Adrenal gland (tissue), 12 donors: ENCODE measurements around the gene MGAT4A. TPM values are rescaled to one million over a fixed set of nuclear protein-coding genes. Genes with fewer than 3 reads are reported as not detected.

ENCODE experiments used
- DNase-seq, 7 donors: peaks; one replicate each; pipeline ENCODE4 v3.0.0-alpha.2; 2019 to 2020
- H3K27ac ChIP-seq, 5 donors: fragments of 200-600 bp; sonication (generic) in 4 of 5; 1 replicate in 3 of 5; 2 replicates in 2 of 5; pipeline versions ENCODE4 v1.5.1 to v1.8.0; 2016 to 2020; ENCODE audit warnings: mild to moderate bottlenecking in 1 of 5
- H3K27me3 ChIP-seq: fragments of 200-600 bp; 2 replicates; pipeline ENCODE4 v1.8.0; 2021
- H3K36me3 ChIP-seq, 2 donors: fragments of 200-600 bp; replicated peaks in 1 of 2; 1 replicate in 1 of 2; 2 replicates in 1 of 2; pipeline versions ENCODE4 v1.5.1 to v1.8.0; 2018 to 2022
- H3K4me1 ChIP-seq, 2 donors: fragments of 200-600 bp; replicated peaks in 1 of 2; 1 replicate in 1 of 2; 2 replicates in 1 of 2; pipeline versions ENCODE4 v1.5.1 to v1.8.0; 2018 to 2021
- H3K4me3 ChIP-seq, 4 donors: fragments of 200-600 bp; sonication (generic) in 3 of 4; one replicate each; pipeline ENCODE4 v1.5.1; 2016 to 2018
- H3K9me3 ChIP-seq, 3 donors: fragments of 200-600 bp; sonication (generic) in 1 of 3; replicated peaks in 1 of 3; 1 replicate in 2 of 3; 2 replicates in 1 of 3; pipeline versions ENCODE4 v1.5.1 to v1.8.0; 2016 to 2021
- POLR2A ChIP-seq, 2 donors: fragments of 450-650 bp; IDR thresholded peaks; one replicate each; pipeline ENCODE4 v1.6.1; 2017; ENCODE audit warnings: antibody characterized with exemption in 2 of 2, mild to moderate bottlenecking in 2 of 2, moderate library complexity in 1 of 2
- WGBS, 4 donors: extraction: QIAGEN DNeasy Blood & Tissue Kit in 2 of 4; methylation state at CpG; one replicate each; pipeline versions ENCODE4 v1.1.5 to v1.1.7; 2013 to 2017; 5-methylcytosine and 5-hydroxymethylcytosine counted together
- intact Hi-C, 2 donors: fragments of 100-400 bp; cut with DNase I; formaldehyde crosslinking; loops; one replicate each; pipeline versions ENCODE4 v1.14.1 to v1.15.0; 2022 to 2023
- polyA plus RNA-seq, 3 donors: library from polyadenylated mRNA; stranded (reverse); fragments of 200-250 nt in 2 of 3; fragments of 350-450 nt in 1 of 3; fragmentation: Illumina TruSeq in 1 of 3; extraction: RNeasy Lipid Tissue Mini Kit (QIAGEN cat#74804) in 1 of 3; gene quantifications; one replicate each; pipeline ENCODE4 v1.2.3, GENCODE V29; 2013 to 2014
- total RNA-seq, 9 donors: library from RNA; depleted of rRNA in 4 of 9; stranded (reverse); fragments of >200 nt in 4 of 9; fragments of 120-200 nt in 1 of 9; fragmentation: NEBNext Ultra II Directional in 1 of 9; extraction: Animal tissue kit (Norgen Biotek cat#: 25700) in 1 of 9; gene quantifications; one replicate each; pipeline versions ENCODE4 v1.1.0 to v1.2.4, GENCODE V29; 2013 to 2023
- TF ChIP-seq, protein P1 (sequence below), 6 experiments: fragments of 450-650 bp in 4 of 6; fragments of 200-600 bp in 2 of 6; sonication (generic) in 1 of 6; IDR thresholded peaks; 1 replicate in 5 of 6; 2 replicates in 1 of 6; pipeline versions ENCODE4 v1.5.1 to v1.8.0; 2016 to 2021; ENCODE audit warnings: antibody characterized with exemption in 6 of 6, mild to moderate bottlenecking in 2 of 6, moderate library complexity in 1 of 6
- donor health status: healthy with polysubstance abuse.
- donor health status: Bipolar disorder and iron deficiency.
- donor health status: DM: yes; HTN: yes; CAD: no.
- donor health status: DM: no; HTN: no; CAD: no.
- donor health status: DM: no; HTN: no; CAD: no.
- donor health status: DM: yes; HTN: yes; CAD: no.

The MGAT4A gene
- total and polyA plus RNA-seq, 12 donors: 5.2 to 34.4 (median 18.7) TPM

DNA sequence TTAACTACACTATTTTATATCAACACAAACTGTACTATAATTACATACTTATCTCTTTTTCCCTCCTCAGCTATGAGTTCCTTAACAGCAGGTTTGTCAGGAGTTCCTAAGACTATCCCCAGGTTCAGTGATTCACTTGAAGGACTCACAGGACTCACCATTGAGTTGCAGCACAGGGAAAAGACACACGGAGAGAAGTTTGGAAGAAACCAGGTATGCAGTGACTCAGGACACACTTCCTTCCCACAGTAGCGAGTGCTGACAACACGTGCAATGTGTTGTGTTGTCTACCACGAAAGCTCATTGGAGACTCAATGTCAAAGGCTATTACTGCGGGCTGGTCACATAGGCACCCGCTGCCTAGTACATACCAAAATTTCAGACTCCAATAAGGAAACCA is 32.0 kb downstream of the MGAT4A start:
- no peaks in the 10 kb centered on the region for H3K27me3 ChIP-seq
- H3K36me3 ChIP-seq: no peaks in the 10 kb centered on the region
- H3K27ac ChIP-seq: no peak overlapping the region
- H3K4me1 ChIP-seq: peaks cover 7 to 24% of the 10 kb centered on the region in 2 donors
- WGBS, 4 donors: 85 to 93% (median 92%) methylated on average over 6 of the region's 6 CpGs
- H3K9me3 ChIP-seq: no peaks in the 10 kb centered on the region
- no peak overlapping the region for H3K4me3 ChIP-seq
- intact Hi-C loops: no loop called here
- TF ChIP-seq, protein P1, sequence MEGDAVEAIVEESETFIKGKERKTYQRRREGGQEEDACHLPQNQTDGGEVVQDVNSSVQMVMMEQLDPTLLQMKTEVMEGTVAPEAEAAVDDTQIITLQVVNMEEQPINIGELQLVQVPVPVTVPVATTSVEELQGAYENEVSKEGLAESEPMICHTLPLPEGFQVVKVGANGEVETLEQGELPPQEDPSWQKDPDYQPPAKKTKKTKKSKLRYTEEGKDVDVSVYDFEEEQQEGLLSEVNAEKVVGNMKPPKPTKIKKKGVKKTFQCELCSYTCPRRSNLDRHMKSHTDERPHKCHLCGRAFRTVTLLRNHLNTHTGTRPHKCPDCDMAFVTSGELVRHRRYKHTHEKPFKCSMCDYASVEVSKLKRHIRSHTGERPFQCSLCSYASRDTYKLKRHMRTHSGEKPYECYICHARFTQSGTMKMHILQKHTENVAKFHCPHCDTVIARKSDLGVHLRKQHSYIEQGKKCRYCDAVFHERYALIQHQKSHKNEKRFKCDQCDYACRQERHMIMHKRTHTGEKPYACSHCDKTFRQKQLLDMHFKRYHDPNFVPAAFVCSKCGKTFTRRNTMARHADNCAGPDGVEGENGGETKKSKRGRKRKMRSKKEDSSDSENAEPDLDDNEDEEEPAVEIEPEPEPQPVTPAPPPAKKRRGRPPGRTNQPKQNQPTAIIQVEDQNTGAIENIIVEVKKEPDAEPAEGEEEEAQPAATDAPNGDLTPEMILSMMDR (IDR thresholded peaks at IDR 0.05): no peak
- no peak for TF ChIP-seq POLR2A (IDR thresholded peaks at IDR 0.05)
- DNase-seq: no peak

- H3K9me3 ChIP-seq: no peaks in the 10 kb centered on the region
- no peaks in the 10 kb centered on the region for H3K36me3 ChIP-seq
- no peak for TF ChIP-seq POLR2A (IDR thresholded peaks at IDR 0.05)
- TF ChIP-seq, protein P1 (IDR thresholded peaks at IDR 0.05): no peak
- H3K4me3 ChIP-seq: no peak overlapping the region
- H3K27ac ChIP-seq: no peak overlapping the region
- peaks cover 7 to 18% of the 10 kb centered on the region in 2 donors for H3K4me1 ChIP-seq
- H3K27me3 ChIP-seq: no peaks in the 10 kb centered on the region
- 72 to 84% (median 80%) methylated on average over 5 of the region's 5 CpGs for WGBS, 4 donors
- no peak for DNase-seq
- intact Hi-C loops: no loop called here
These were observed 33.1 kb downstream of the MGAT4A start for GRCh38 chr2:98697651-98698337.

DNA sequence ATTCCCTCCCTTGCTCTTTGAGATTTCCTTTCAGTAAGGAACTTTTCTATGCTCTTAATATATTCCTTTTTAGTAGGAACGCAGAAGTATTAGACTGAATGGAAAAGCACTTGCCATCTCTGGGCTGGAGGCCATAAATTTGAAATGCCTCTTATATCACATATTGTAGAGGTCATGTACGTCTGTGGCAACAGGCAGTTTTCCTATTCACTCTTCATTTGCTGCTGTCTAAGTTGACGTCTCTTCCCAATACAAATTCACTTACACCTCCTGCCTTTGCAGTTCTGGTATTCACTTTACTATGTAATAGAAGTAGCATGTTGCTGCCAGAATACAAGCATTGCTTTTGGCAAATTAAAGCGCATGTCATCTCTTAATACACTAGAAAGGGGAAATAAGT is 34.7 kb downstream of the MGAT4A start:
- no peaks in the 10 kb centered on the region for H3K27me3 ChIP-seq
- DNase-seq: no peak
- H3K4me3 ChIP-seq: no peak overlapping the region
- intact Hi-C loops: no loop called here
- no peaks in the 10 kb centered on the region for H3K9me3 ChIP-seq
- H3K36me3 ChIP-seq: no peaks in the 10 kb centered on the region
- peaks cover 0 to 4% of the 10 kb centered on the region in 2 donors for H3K4me1 ChIP-seq
- WGBS, 4 donors: 85 to 91% (median 87%) methylated on average over 4 of the region's 4 CpGs
- no peak overlapping the region for H3K27ac ChIP-seq
- TF ChIP-seq, protein P1 (IDR thresholded peaks at IDR 0.05): no peak
- TF ChIP-seq POLR2A (IDR thresholded peaks at IDR 0.05): no peak

DNA sequence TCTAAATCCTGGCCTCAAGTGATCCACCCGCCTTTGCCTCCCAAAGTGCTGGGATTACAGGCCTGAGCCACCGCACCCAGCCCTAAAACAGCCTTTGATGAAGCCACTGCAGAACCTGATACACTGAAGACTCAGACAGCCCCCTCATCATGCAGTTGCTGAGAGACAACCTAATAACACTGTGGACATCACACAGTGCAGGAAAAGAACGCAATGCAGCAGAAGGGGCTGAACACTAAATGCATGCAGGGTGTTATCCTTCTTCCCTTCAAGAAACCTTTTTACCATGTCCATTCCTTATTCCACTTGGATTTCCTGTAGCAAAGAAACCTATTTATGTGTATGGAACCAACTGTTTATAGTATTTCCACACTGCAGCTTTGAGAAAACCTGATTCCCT is 35.7 kb downstream of the MGAT4A start:
- WGBS, 4 donors: 90 to 93% (median 92%) methylated on average over 3 of the region's 3 CpGs
- H3K9me3 ChIP-seq: no peaks in the 10 kb centered on the region
- H3K4me3 ChIP-seq: no peak overlapping the region
- no peaks in the 10 kb centered on the region for H3K4me1 ChIP-seq
- intact Hi-C loops: no loop called here
- no peak for DNase-seq
- no peaks in the 10 kb centered on the region for H3K27me3 ChIP-seq
- no peaks in the 10 kb centered on the region for H3K36me3 ChIP-seq
- TF ChIP-seq, protein P1 (IDR thresholded peaks at IDR 0.05): no peak
- no peak for TF ChIP-seq POLR2A (IDR thresholded peaks at IDR 0.05)
- no peak overlapping the region for H3K27ac ChIP-seq
